ENCODE measurements around the gene HOXA7.

HOXA7 gene

GRCh38 chr7:27203964-27204594 is 47.6 kb upstream of the HOXA7 start:
- Histone ChIP-seq H4K20me1 (ENCODE audit: insufficient read depth, low read length) (no peaks in the 10 kb centered on the region), H3K79me2 (ENCODE audit: low read length) (no peaks in the 10 kb centered on the region)
- TF ChIP-seq CTCF (IDR thresholded peaks at IDR 0.05; ENCODE audit: low read length) (no peak), EZH2 (optimal IDR thresholded peaks at IDR 0.05; ENCODE audit: low read depth, low read length) (no peak), EZH2phosphoT487 (IDR thresholded peaks at IDR 0.05; ENCODE audit: low read length) (no peak)

GRCh38 chr7:27203365-27203953 is 47.0 kb upstream of the HOXA7 start:
- Histone ChIP-seq H4K20me1 (ENCODE audit: insufficient read depth, low read length) (no peaks in the 10 kb centered on the region), H3K36me3 (replicated peaks; ENCODE audit: insufficient read depth, low read length) (no peaks in the 10 kb centered on the region), H3K9me3 (replicated peaks; ENCODE audit: insufficient read depth, low read length) (no peaks in the 10 kb centered on the region), H3K4me3 (ENCODE audit: low read length) (no peak overlapping the region), H2AFZ (ENCODE audit: low read length) (no peak overlapping the region), H3F3A (ENCODE audit: insufficient read depth, low read length) (no peaks in the 10 kb centered on the region), H3K9ac (ENCODE audit: low read length) (no peak overlapping the region), H3K4me1 (ENCODE audit: low read length) (no peaks in the 10 kb centered on the region), H3K9me2 (replicated peaks; ENCODE audit: insufficient read depth, low read length) (no peaks in the 10 kb centered on the region), H3K27me3 (replicated peaks; ENCODE audit: insufficient read depth, low read length) (peaks cover 64% of the 10 kb centered on the region), H3K4me2 (ENCODE audit: low read depth, low read length) (no peak overlapping the region), H3K79me2 (ENCODE audit: low read length) (no peaks in the 10 kb centered on the region), H3K27ac (ENCODE audit: low read length) (no peak overlapping the region)
- TF ChIP-seq EZH2 (optimal IDR thresholded peaks at IDR 0.05; ENCODE audit: low read depth, low read length): no peak
- no peak for TF ChIP-seq CTCF (IDR thresholded peaks at IDR 0.05; ENCODE audit: low read length)
- no peak for TF ChIP-seq EZH2phosphoT487 (IDR thresholded peaks at IDR 0.05; ENCODE audit: low read length)
- no peak for DNase-seq

More at GRCh38 chr7:27203964-27204594, 47.6 kb upstream of the HOXA7 start:
- Histone ChIP-seq H3K9ac (ENCODE audit: low read length) (no peak overlapping the region), H3K9me2 (replicated peaks; ENCODE audit: insufficient read depth, low read length) (no peaks in the 10 kb centered on the region), H3K4me3 (ENCODE audit: low read length) (no peak overlapping the region), H3F3A (ENCODE audit: insufficient read depth, low read length) (no peaks in the 10 kb centered on the region), H2AFZ (ENCODE audit: low read length) (no peak overlapping the region), H3K9me3 (replicated peaks; ENCODE audit: insufficient read depth, low read length) (no peaks in the 10 kb centered on the region), H3K4me1 (ENCODE audit: low read length) (no peaks in the 10 kb centered on the region), H3K27ac (ENCODE audit: low read length) (no peak overlapping the region), H3K27me3 (replicated peaks; ENCODE audit: insufficient read depth, low read length) (peaks cover 58% of the 10 kb centered on the region), H3K36me3 (replicated peaks; ENCODE audit: insufficient read depth, low read length) (no peaks in the 10 kb centered on the region), H3K4me2 (ENCODE audit: low read depth, low read length) (no peak overlapping the region)
- DNase-seq: no peak

GRCh38 chr7:27202862-27203134 is 46.3 kb upstream of the HOXA7 start:
- H3K9me2 ChIP-seq (replicated peaks; ENCODE audit: insufficient read depth, low read length): no peaks in the 10 kb centered on the region
- H3K4me1 ChIP-seq (ENCODE audit: low read length): no peaks in the 10 kb centered on the region
- H4K20me1 ChIP-seq (ENCODE audit: insufficient read depth, low read length): no peaks in the 10 kb centered on the region
- no peaks in the 10 kb centered on the region for H3F3A ChIP-seq (ENCODE audit: insufficient read depth, low read length)
- H3K36me3 ChIP-seq (replicated peaks; ENCODE audit: insufficient read depth, low read length): no peaks in the 10 kb centered on the region
- no peak for TF ChIP-seq CTCF (IDR thresholded peaks at IDR 0.05; ENCODE audit: low read length)
- TF ChIP-seq EZH2 (optimal IDR thresholded peaks at IDR 0.05; ENCODE audit: low read depth, low read length): no peak
- no peak for TF ChIP-seq EZH2phosphoT487 (IDR thresholded peaks at IDR 0.05; ENCODE audit: low read length)
- DNase-seq: no peak
- H3K9ac ChIP-seq (ENCODE audit: low read length): no peak overlapping the region
- H3K4me3 ChIP-seq (ENCODE audit: low read length): no peak overlapping the region
- H3K79me2 ChIP-seq (ENCODE audit: low read length): no peaks in the 10 kb centered on the region
- peaks cover 71% of the 10 kb centered on the region for H3K27me3 ChIP-seq (replicated peaks; ENCODE audit: insufficient read depth, low read length)
- no peak overlapping the region for H3K4me2 ChIP-seq (ENCODE audit: low read depth, low read length)
- H3K9me3 ChIP-seq (replicated peaks; ENCODE audit: insufficient read depth, low read length): no peaks in the 10 kb centered on the region
- H3K27ac ChIP-seq (ENCODE audit: low read length): no peak overlapping the region
- no peak overlapping the region for H2AFZ ChIP-seq (ENCODE audit: low read length)
